GM12878 (cell line): ENCODE results near the gene SCLY. TPM values are rescaled to one million over a fixed set of nuclear protein-coding genes. Genes with fewer than 3 reads are reported as not detected.

Source experiments
- ATAC-seq: fragments of 200-7000 bp; cut with Tn5 transposase; 3 replicates; pipeline ENCODE4 v1.9.1; 2020; ENCODE audit warnings: mild to moderate bottlenecking, moderate library complexity
- BruUV-seq: library from RNA; stranded (reverse); fragments of 400-500 nt; replicated peaks from 2 replicates; lab custom pipeline; 2021; lab: Mats Ljungman, UMichigan
- CTCF ChIA-PET: fragments of 300-600 bp; sonication (Branson Sonifier 250); formaldehyde crosslinking; extraction: SDS; loops from one replicate; lab custom pipeline; 2021; ENCODE audit warnings: inconsistent platforms; lab: Yijun Ruan, JAX
- POLR2A ChIA-PET: fragments of 350-600 bp; formaldehyde crosslinking; extraction: SDS; loops from one replicate; lab custom pipeline; 2021; ENCODE audit warnings: inconsistent platforms; lab: Charles Lee
- RAD21 ChIA-PET: fragments of 300-600 bp; sonication (Branson Sonifier 250); formaldehyde crosslinking; loops from one replicate; lab custom pipeline; 2023; ENCODE audit warnings: antibody characterized with exemption; ENCODE audit not compliant: unreplicated experiment; lab: Charles Lee
- SMC1A ChIA-PET: fragments of 300-600 bp; sonication (Branson Sonifier 250); formaldehyde crosslinking; loops from one replicate; lab custom pipeline; 2023; ENCODE audit not compliant: unreplicated experiment, uncharacterized antibody; lab: Charles Lee
- DNase-seq: peaks from one replicate; pipeline ENCODE4 v3.0.0-alpha.2; 2011; ENCODE audit warnings: low read depth, low spot score
- FAIRE-seq: peaks from 3 replicates; lab custom pipeline; 2011; peaks lifted over from hg19 to GRCh38; lab: Jason Lieb, UNC
- H2AFZ ChIP-seq: 2 replicates; pipeline ENCODE4 v1.6.0; 2011; ENCODE audit warnings: low read depth, low read length, control low read depth; ENCODE audit not compliant: control insufficient read depth
- H3K27ac ChIP-seq: 2 replicates; pipeline ENCODE4 v1.5.1; 2011; ENCODE audit warnings: control low read depth; ENCODE audit not compliant: control insufficient read depth, insufficient read depth
- H3K27me3 ChIP-seq, 2 experiments: replicated peaks in 1 of 2; 2 replicates each; pipeline versions ENCODE4 v1.6.0 to v1.6.1; 2011; ENCODE audit warnings: low read length in 1 of 2; ENCODE audit not compliant: control insufficient read depth in 2 of 2, insufficient read depth in 2 of 2
- H3K36me3 ChIP-seq, 2 experiments: 2 replicates each; pipeline ENCODE4 v1.5.1; 2011; ENCODE audit warnings: low read length in 1 of 2; ENCODE audit not compliant: control insufficient read depth in 2 of 2, insufficient read depth in 2 of 2
- H3K4me1 ChIP-seq: 2 replicates; pipeline ENCODE4 v1.6.1; 2011; ENCODE audit warnings: mild to moderate bottlenecking, low read length, moderate library complexity, mixed read lengths; ENCODE audit not compliant: control insufficient read depth, insufficient read depth
- H3K4me2 ChIP-seq: 2 replicates; pipeline ENCODE4 v1.6.0; 2011; ENCODE audit warnings: control low read depth; ENCODE audit not compliant: control insufficient read depth, insufficient read depth
- H3K4me3 ChIP-seq: fragments of 200-600 bp; sonication (generic); 2 replicates; pipeline ENCODE4 v1.5.1; 2016
- H3K79me2 ChIP-seq: 2 replicates; pipeline ENCODE4 v1.6.0; 2011; ENCODE audit warnings: low read length; ENCODE audit not compliant: control insufficient read depth, insufficient read depth
- H3K9ac ChIP-seq: 2 replicates; pipeline ENCODE4 v1.8.0; 2011; ENCODE audit warnings: low read length, control low read depth, mixed read lengths; ENCODE audit not compliant: control insufficient read depth, insufficient read depth
- H3K9me3 ChIP-seq: replicated peaks from 3 replicates; pipeline ENCODE4 v1.5.1; 2011; ENCODE audit warnings: mild to moderate bottlenecking, low read length; ENCODE audit not compliant: control insufficient read depth, insufficient read depth
- H4K20me1 ChIP-seq: 2 replicates; pipeline ENCODE4 v1.6.0; 2011; ENCODE audit not compliant: control insufficient read depth, insufficient read depth
- CBX3 ChIP-seq: fragments of 200-600 bp; sonication (generic); IDR thresholded peaks from 2 replicates; pipeline ENCODE4 v1.6.1; 2016; ENCODE audit warnings: low read depth, borderline replicate concordance
- CTCF ChIP-seq, 3 experiments: IDR thresholded peaks in 2 of 3; conservative IDR thresholded peaks in 1 of 3; 2 replicates each; pipeline ENCODE4 v1.5.1; 2011; ENCODE audit warnings: low read depth in 3 of 3, low read length in 3 of 3, mild to moderate bottlenecking in 3 of 3, control low read depth in 2 of 3, moderate library complexity in 2 of 3, inconsistent platforms in 1 of 3, mixed read lengths in 1 of 3; ENCODE audit not compliant: control insufficient read depth in 2 of 3, insufficient read depth in 1 of 3; ENCODE audit errors: extremely low read depth in 1 of 3
- MLLT1 ChIP-seq: fragments of 450-650 bp; IDR thresholded peaks from 2 replicates; pipeline ENCODE4 v1.6.1; 2016; ENCODE audit warnings: mild to moderate bottlenecking
- RAD21 ChIP-seq: IDR thresholded peaks from 2 replicates; pipeline ENCODE4 v1.6.1; 2011; ENCODE audit warnings: mild to moderate bottlenecking, low read depth, low read length, moderate library complexity; ENCODE audit not compliant: insufficient read depth
- REST ChIP-seq: IDR thresholded peaks from 2 replicates; pipeline ENCODE4 v1.6.1; 2012; ENCODE audit warnings: mild to moderate bottlenecking, low read depth, low read length
- SMAD5 ChIP-seq: IDR thresholded peaks from 2 replicates; pipeline ENCODE4 v1.6.1; 2016; ENCODE audit warnings: antibody characterized with exemption, low read depth
- SMC3 ChIP-seq: IDR thresholded peaks from 2 replicates; pipeline ENCODE4 v1.6.1; 2011; ENCODE audit warnings: low read length, improper control_type of control experiment, borderline replicate concordance
- WGBS: methylation state at CpG from one replicate; pipeline ENCODE4 v1.1.6; 2016; ENCODE audit warnings: low lambda C conversion rate; ENCODE audit not compliant: insufficient replicate concordance, insufficient coverage; ENCODE audit errors: missing lambda C conversion rate; 5-methylcytosine and 5-hydroxymethylcytosine counted together
- in situ Hi-C: fragments of 300-500 bp; cut with MboI; formaldehyde crosslinking; loops from 9 replicates; pipeline ENCODE4 v1.14.3; 2018; ENCODE audit warnings: mixed read lengths
- intact Hi-C: fragments of 100-400 bp; cut with micrococcal nuclease; formaldehyde crosslinking; loops from one replicate; pipeline ENCODE4 v1.14.2; 2022; ENCODE audit not compliant: unreplicated experiment
- polyA plus RNA-seq, 11 experiments: library from polyadenylated mRNA; depleted of rRNA in 4 of 11; unstranded in 6 of 11; stranded (reverse) in 5 of 11; fragments of >200 nt; fragmentation: Nextera tagmentation in 4 of 11; fragmentation: Illumina TruSeq in 1 of 11; extraction: Ambion mirVana in 4 of 11; extraction: Trizol in 1 of 11; gene quantifications; 1 replicate in 1 of 11; 2 replicates in 10 of 11; pipeline versions ENCODE4 v1.2.1 to v1.2.3, GENCODE V29; 2011 to 2016; ENCODE audit warnings: inconsistent platforms in 2 of 11, missing spikeins in 2 of 11, low read depth in 1 of 11
- total RNA-seq, 4 experiments: library from RNA; depleted of rRNA in 3 of 4; stranded (reverse); fragments of >200 nt in 3 of 4; fragmentation: Illumina TruSeq in 1 of 4; extraction: Trizol in 1 of 4; gene quantifications; 2 replicates each; pipeline versions ENCODE4 v1.2.1 to v1.2.3, GENCODE V29; 2013 to 2021

Gene SCLY
- total and polyA plus RNA-seq, 10 of the 15 experiments (the other 5 are each of a cell fraction or from before 2014, with no cell fraction given) = 3.3 to 49.1 (median 32.3) TPM

GRCh38 chr2:238015705-238016104, 45.1 kb upstream of the SCLY start:
- no peaks in the 10 kb centered on the region for H3K4me1 ChIP-seq

More at GRCh38 chr2:238015705-238016104, 45.1 kb upstream of the SCLY start:
- Histone ChIP-seq H2AFZ (no peak overlapping the region), H3K36me3 (peaks cover 0 to 3% of the 10 kb centered on the region in 2 experiments; a peak in 2 of 4 replicates), H3K79me2 (no peaks in the 10 kb centered on the region), H3K9ac (no peak overlapping the region), H3K27ac (no peak overlapping the region), H4K20me1 (no peaks in the 10 kb centered on the region), H3K4me2 (no peak overlapping the region), H3K27me3 (no peaks in the 10 kb centered on the region), H3K4me3 (no peak overlapping the region), H3K9me3 (no peaks in the 10 kb centered on the region)
- no peak for FAIRE-seq
- TF ChIP-seq SMAD5 = no peak
- TF ChIP-seq SMC3 = peak; percentile 22; the same call in 1 of the 2 replicates
- TF ChIP-seq RAD21 = peak; percentile 19; the same call in 1 of the 2 replicates
- TF ChIP-seq MLLT1 = no peak
- TF ChIP-seq CBX3 = no peak
- TF ChIP-seq CTCF (IDR thresholded peaks at IDR 0.05 in 2 of 3, conservative IDR thresholded peaks at IDR 0.05 in 1 of 3; ENCODE audit: control insufficient read depth in 2 of 3, extremely low read depth in 1 of 3, insufficient read depth in 1 of 3, low read depth in 3 of 3, low read length in 3 of 3) = peak in 2 of 3 experiments; percentile 11 to 28; a peak in 2 of 6 replicates
- no peak for TF ChIP-seq REST
- 0 out of 3 replicates have a peak, but pooled peaks have one; percentile 25 for ATAC-seq
- intact Hi-C loops = no loop called here
- no peak for DNase-seq
- RAD21 ChIA-PET = interaction anchor here (1.7 kb wide), 1 partner anchor 47 kb away, joined by 7 read pairs; no protein-coding TSS in a partner anchor
- CTCF ChIA-PET = interaction anchor here (0.6 to 1.7 kb wide), 8 partner anchors 13 to 158 kb away, joined by 3 to 9 read pairs (median 4); no protein-coding TSS in a partner anchor
- BruUV-seq = no TSS peak
- POLR2A ChIA-PET = no interaction called here
- WGBS = 75% methylated on average over 4 of the region's 4 CpGs
- in situ Hi-C loops = no loop called here
- SMC1A ChIA-PET = interaction anchor here (1.3 kb wide), 1 partner anchor 46 kb away, joined by 11 read pairs; no protein-coding TSS in a partner anchor
